ENCODE data around the gene YKT6.

DNA sequence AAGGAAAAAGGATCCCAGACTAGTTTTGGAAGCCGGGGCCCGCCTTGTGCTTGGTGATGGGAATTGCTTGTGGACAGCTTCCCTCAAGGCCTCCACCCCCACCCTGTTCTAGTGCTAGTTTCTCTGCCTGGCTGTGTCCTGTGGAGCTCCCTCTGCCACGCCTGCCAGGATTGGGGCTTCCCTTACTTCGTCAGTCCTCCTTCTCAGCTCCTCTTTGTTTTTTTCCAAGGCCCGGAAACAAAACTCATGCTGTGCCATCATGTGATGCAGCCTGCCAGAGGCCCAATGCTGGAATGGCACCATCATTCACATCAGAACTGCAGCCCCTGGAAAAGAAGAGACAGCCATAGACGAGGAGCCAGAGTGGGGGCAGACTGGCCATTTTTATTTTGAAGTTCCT is 11.2 kb downstream of the YKT6 start:
- TF ChIP-seq POLR2A (IDR thresholded peaks at IDR 0.05), result no peak
- TF ChIP-seq, protein P1, sequence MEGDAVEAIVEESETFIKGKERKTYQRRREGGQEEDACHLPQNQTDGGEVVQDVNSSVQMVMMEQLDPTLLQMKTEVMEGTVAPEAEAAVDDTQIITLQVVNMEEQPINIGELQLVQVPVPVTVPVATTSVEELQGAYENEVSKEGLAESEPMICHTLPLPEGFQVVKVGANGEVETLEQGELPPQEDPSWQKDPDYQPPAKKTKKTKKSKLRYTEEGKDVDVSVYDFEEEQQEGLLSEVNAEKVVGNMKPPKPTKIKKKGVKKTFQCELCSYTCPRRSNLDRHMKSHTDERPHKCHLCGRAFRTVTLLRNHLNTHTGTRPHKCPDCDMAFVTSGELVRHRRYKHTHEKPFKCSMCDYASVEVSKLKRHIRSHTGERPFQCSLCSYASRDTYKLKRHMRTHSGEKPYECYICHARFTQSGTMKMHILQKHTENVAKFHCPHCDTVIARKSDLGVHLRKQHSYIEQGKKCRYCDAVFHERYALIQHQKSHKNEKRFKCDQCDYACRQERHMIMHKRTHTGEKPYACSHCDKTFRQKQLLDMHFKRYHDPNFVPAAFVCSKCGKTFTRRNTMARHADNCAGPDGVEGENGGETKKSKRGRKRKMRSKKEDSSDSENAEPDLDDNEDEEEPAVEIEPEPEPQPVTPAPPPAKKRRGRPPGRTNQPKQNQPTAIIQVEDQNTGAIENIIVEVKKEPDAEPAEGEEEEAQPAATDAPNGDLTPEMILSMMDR (IDR thresholded peaks at IDR 0.05), result no peak

Measured in uterus (tissue), 2 donors.